Stimulated activated naive CD8-positive, alpha-beta T cell treated with anti-CD3 and anti-CD28 coated beads, Interleukin-15, amount 100 ng/mL, for 72 hours (primary cell): ENCODE measurements around the gene ZFYVE16.
"Not testable (repeated sequence)": the region's sequence is repeated elsewhere in the genome, so short reads cannot be mapped to it uniquely, and the experiment has no call there.

Experiments
- ATAC-seq: fragments of 150-1000 bp; cut with Tn5 transposase; 2 replicates; pipeline ENCODE4 v1.10.0; 2021; ENCODE audit warnings: mild to moderate bottlenecking, moderate library complexity
- DNase-seq, 2 donors: peaks; one replicate each; pipeline ENCODE4 v3.0.0; 2021 to 2022
- H3K27ac Mint-ChIP-seq, 2 donors: one replicate each; pipeline ENCODE4 v1.8.0; 2022; ENCODE audit warnings: mild to moderate bottlenecking in 2 of 2, mixed read lengths in 2 of 2, moderate library complexity in 2 of 2
- H3K27me3 Mint-ChIP-seq: one replicate; pipeline ENCODE4 v1.8.0; 2022; ENCODE audit warnings: mixed read lengths
- H3K4me1 Mint-ChIP-seq: one replicate; pipeline ENCODE4 v1.8.0; 2022; ENCODE audit warnings: mild to moderate bottlenecking, mixed read lengths
- H3K4me3 Mint-ChIP-seq, 2 donors: one replicate each; pipeline ENCODE4 v1.8.0; 2022; ENCODE audit warnings: mild to moderate bottlenecking in 2 of 2, mixed read lengths in 2 of 2, moderate library complexity in 1 of 2
- H3K9me3 Mint-ChIP-seq, 2 donors: one replicate each; pipeline ENCODE4 v1.8.0; 2022; ENCODE audit warnings: mixed read lengths in 2 of 2

Gene ZFYVE16

GRCh38 chr5:80400368-80400767 lies 7.5 kb upstream of the ZFYVE16 start:
- not testable (repeated sequence) for H3K4me1 Mint-ChIP-seq, H3K4me3 Mint-ChIP-seq, H3K27me3 Mint-ChIP-seq, H3K9me3 Mint-ChIP-seq, ATAC-seq, DNase-seq, H3K27ac Mint-ChIP-seq

DNA sequence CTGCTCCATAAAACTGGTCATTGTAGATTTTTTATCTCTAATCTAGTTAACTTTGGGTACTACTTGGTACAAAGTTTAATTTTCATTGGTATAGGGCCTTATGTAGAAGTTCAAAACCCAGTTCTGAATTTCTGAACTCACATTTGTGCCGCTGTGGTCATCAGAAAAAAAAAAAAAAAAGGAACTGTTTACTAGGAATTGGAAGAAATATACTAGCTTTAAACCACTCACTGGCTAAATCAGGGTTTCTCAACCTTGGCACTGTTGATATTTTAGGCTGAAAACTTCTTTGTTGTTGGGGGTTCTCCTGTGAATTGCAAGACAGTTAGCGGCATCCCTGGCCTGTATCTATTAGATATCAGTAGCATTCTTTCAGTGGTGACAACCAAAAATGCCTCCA lies 4.1 kb upstream of the ZFYVE16 start:
- DNase-seq (no peak), ATAC-seq (no peak)
- Mint-ChIP-seq H3K27ac (no peak overlapping the region), H3K4me1 (peaks cover 18% of the 10 kb centered on the region), H3K9me3 (peaks cover 0 to 4% of the 10 kb centered on the region in 2 donors), H3K4me3 (no peak overlapping the region), H3K27me3 (no peaks in the 10 kb centered on the region)

DNA sequence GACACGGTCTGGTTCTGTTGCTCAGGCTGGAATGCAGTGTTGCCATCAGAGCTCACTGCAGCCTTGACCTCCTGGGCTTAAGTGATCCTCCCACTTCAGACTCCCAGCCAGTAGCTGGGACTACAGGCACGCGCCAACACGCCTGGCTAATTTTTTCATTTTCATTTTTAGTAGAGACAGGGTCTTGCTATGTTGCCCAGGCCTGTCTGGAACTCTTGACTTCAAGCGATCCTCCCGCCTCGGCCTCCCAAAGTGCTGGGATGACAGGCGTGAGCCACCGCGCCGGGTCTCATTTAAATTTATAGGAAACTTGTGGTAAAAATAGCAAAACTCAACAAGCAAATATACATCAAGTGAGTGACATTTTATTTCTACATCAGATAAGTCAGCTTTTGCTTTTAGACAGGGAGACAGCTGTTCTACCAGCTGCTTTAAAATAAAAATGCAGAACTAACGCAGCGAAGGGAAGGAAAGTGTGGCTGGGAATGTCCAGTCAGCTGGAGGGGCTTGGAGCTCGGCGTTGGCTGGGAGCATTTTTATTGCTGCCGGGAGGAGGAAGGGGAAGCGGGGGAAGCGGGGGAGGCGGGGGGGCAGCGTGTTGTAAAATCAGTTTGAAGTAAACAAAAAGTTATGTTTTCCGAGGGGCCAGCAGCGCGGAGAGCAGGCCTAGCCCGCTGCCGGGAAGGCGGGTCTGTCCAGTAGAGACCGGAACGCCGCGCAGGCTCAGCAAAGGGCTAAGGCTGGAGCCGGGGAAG lies 707 bp upstream of the ZFYVE16 start:
- peaks cover 24% of the 10 kb centered on the region for H3K4me1 Mint-ChIP-seq
- peak overlapping the region; percentile 92 to 99 for H3K4me3 Mint-ChIP-seq
- ATAC-seq (no peak), DNase-seq (peak in 1 of 2 donors; percentile 13)
- H3K27ac Mint-ChIP-seq, result peak overlapping the region; percentile 98 to 100
- H3K9me3 Mint-ChIP-seq, result no peaks in the 10 kb centered on the region
- no peaks in the 10 kb centered on the region for H3K27me3 Mint-ChIP-seq

DNA sequence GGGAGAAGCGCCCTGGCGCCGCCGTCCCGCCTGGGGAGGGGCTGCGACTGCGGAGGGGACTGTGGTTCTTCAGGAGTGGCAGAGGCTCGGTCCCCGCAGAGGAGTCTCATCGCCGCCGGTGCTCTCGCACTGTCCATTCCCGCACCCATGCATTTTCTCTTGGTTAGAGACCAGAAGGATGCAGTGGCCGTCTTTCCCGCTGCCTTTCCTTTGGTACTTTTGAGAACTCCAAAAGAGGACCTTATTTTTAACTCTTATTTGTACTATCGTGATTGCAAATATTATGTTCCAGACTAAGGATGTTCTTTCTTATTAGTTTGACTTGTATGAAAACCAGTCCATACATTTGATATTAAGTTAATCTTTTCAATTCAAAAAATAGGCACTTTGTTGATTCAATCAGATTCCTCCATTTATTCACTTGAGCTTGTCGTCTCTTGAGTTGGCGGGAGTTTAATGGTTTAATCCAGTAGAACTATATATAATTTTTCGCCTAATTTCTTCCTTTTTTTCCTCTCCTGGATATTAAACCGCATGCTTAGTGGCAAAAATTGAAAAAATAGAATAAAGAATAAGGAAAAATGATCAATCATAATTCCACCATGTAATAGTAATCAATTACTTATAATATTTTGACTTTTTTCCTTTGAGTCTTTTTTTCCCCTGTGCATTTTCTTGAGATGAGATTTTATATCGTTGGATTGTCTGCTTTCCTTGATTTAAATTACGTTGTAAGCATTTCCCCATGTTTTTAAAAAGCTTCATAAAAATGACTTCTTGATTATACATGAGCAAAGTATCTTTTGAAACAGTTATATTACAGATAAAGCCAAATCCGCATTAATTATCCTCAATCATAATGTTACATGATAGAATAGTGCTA lies 861 bp downstream of the ZFYVE16 start:
- Mint-ChIP-seq H3K9me3 (no peaks in the 10 kb centered on the region), H3K27me3 (no peaks in the 10 kb centered on the region), H3K4me3 (peak overlapping the region; percentile 92 to 99), H3K27ac (peak overlapping the region; percentile 88 to 94), H3K4me1 (peaks cover 24% of the 10 kb centered on the region)
- no peak for DNase-seq
- ATAC-seq, result peak; percentile 49

DNA sequence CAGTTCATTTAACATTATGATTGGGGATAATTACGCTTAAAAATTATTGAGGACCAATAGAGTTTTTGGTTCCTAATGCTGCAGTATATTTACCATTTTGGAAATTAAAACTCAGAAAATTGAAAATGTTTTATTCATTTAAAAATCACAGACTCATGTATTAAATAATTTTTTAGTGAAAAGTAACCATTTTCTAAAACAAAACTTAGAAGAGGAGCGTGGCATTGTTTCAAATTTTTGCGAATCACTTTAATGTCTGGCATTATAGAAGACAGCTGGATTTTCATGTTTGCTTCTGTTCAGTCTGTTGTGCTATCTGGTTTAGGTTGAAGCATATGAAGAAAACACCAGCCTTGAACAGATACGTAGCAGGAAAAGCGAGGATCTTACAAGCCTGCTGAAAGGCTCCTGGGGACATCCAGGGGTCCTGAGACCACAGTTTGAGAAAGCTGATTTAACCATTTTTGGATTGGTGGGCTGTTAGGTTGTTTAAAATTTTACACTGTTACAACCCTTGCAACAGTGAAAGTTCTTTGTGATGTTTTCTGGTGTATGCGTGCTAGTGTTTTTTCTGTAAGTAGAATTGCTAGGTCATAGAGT lies 1.6 kb downstream of the ZFYVE16 start:
- Mint-ChIP-seq H3K27me3 (no peaks in the 10 kb centered on the region), H3K4me1 (peaks cover 29% of the 10 kb centered on the region), H3K4me3 (peak overlapping the region; percentile 18 to 99), H3K9me3 (no peaks in the 10 kb centered on the region), H3K27ac (no peak overlapping the region)
- no peak for DNase-seq
- ATAC-seq, result no peak

GRCh38 chr5:80411589-80412219 lies 3.8 kb downstream of the ZFYVE16 start:
- no peak for ATAC-seq

DNA sequence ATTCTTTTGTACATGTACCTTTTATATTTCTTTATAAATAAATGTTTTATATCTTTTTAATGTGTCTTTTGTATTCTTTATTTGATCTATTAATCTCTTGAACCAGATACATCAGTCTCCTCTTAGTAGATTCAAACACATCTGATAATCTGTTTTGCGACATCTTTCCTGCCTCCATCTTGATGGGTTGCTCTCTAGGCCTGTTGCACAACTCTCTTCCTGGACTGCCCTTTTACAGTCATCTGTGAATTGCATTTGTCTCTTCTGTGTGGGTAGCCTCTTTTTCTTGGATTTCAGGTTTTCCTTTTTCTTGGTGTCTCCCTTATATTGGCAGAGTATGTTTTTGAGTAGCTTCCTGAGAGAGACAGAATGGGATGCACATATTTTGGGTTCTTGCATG lies 6.2 kb downstream of the ZFYVE16 start:
- H3K27me3 Mint-ChIP-seq, result no peaks in the 10 kb centered on the region
- H3K4me3 Mint-ChIP-seq, result no peak overlapping the region
- H3K27ac Mint-ChIP-seq, result no peak overlapping the region
- ATAC-seq (no peak), DNase-seq (no peak)
- peaks cover 16% of the 10 kb centered on the region for H3K4me1 Mint-ChIP-seq
- H3K9me3 Mint-ChIP-seq, result no peaks in the 10 kb centered on the region

More at GRCh38 chr5:80411589-80412219, 3.8 kb downstream of the ZFYVE16 start:
- Mint-ChIP-seq H3K4me1 (peaks cover 28% of the 10 kb centered on the region), H3K4me3 (no peak overlapping the region), H3K27ac (no peak overlapping the region), H3K9me3 (no peaks in the 10 kb centered on the region), H3K27me3 (no peaks in the 10 kb centered on the region)
- DNase-seq, result no peak

GRCh38 chr5:80417973-80418372 lies 10.1 kb downstream of the ZFYVE16 start:
- Mint-ChIP-seq H3K4me3 (no peak overlapping the region), H3K27ac (no peak overlapping the region), H3K27me3 (no peaks in the 10 kb centered on the region), H3K9me3 (peaks cover 0 to 6% of the 10 kb centered on the region in 2 donors), H3K4me1 (peaks cover 5% of the 10 kb centered on the region)
- ATAC-seq, result no peak
- DNase-seq, result no peak

DNA sequence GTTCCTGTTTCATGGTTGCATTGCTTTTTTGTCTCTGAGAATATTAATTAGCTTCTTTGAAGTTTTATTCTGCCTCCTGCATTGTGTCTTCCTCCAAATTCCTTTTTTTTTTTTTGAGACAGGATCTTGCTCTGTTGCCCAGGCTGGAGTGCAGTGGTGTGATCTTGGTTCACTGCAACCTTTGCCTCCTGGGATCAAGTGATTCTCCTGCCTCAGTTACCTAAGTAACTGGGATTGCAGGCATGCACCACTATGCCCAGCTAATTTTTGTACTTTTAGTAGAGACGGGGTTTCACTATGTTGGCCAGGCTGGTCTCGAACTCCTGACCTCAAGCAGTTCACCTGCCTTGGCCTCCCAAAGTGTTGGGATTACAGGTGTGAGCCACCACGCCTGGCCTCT lies 16.5 kb downstream of the ZFYVE16 start:
- not testable (repeated sequence) for H3K9me3 Mint-ChIP-seq, DNase-seq, ATAC-seq, H3K4me1 Mint-ChIP-seq, H3K27ac Mint-ChIP-seq, H3K4me3 Mint-ChIP-seq, H3K27me3 Mint-ChIP-seq

- Mint-ChIP-seq H3K27me3 (no peaks in the 10 kb centered on the region), H3K9me3 (peaks cover 0 to 5% of the 10 kb centered on the region in 2 donors), H3K4me1 (no peaks in the 10 kb centered on the region), H3K27ac (no peak overlapping the region), H3K4me3 (no peak overlapping the region)
- no peak for ATAC-seq
- DNase-seq, result no peak
Observed at GRCh38 chr5:80435476-80435875, 27.6 kb downstream of the ZFYVE16 start.

GRCh38 chr5:80437326-80437725 lies 29.5 kb downstream of the ZFYVE16 start:
- Mint-ChIP-seq H3K27me3 (no peaks in the 10 kb centered on the region), H3K9me3 (peaks cover 0 to 5% of the 10 kb centered on the region in 2 donors), H3K27ac (no peak overlapping the region), H3K4me3 (no peak overlapping the region), H3K4me1 (no peaks in the 10 kb centered on the region)
- ATAC-seq (no peak), DNase-seq (no peak)

GRCh38 chr5:80438739-80439138 lies 30.9 kb downstream of the ZFYVE16 start:
- ATAC-seq (no peak), DNase-seq (no peak)
- Mint-ChIP-seq H3K27me3 (no peaks in the 10 kb centered on the region), H3K4me3 (no peak overlapping the region), H3K27ac (no peak overlapping the region), H3K4me1 (no peaks in the 10 kb centered on the region), H3K9me3 (peaks cover 0 to 5% of the 10 kb centered on the region in 2 donors)

DNA sequence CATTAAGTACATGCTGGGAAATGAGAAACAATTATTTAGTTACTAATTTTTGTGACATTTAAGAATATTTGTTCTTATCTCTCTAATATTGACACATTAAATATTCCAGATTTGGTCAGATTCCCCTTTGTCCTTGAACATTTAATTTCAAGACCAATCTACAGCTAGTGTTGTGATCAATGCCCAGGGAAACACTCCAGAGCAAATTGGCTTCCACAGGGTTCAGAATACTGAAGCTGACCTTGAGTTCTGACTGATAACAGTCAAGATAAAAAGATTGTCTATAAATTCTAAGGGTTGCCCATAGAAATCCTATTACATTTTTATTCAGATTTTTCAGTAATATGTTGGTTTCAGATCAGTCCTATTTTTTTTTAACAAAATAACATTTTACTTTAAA lies 31.3 kb downstream of the ZFYVE16 start:
- Mint-ChIP-seq H3K27ac (no peak overlapping the region), H3K4me3 (no peak overlapping the region), H3K27me3 (no peaks in the 10 kb centered on the region), H3K4me1 (no peaks in the 10 kb centered on the region), H3K9me3 (peaks cover 0 to 5% of the 10 kb centered on the region in 2 donors)
- no peak for DNase-seq
- no peak for ATAC-seq

DNA sequence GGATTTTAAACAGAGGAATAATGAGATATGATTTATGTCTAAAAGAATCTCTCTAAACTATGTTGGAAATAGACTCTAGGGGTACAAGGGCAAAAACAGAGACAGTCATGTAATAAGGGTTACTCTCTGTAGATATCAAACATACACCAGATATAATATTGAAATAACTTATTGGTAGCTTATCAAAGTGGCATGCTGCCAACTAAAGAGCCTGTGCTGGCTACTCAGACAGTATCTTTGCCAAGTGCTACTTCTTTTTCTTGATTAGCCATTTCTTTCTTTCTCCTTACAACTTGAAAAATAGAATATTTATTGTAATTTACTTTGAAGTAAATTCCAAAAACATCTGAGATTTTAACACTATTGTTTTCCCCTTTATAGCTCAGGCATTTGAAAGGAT lies 34.9 kb downstream of the ZFYVE16 start:
- Mint-ChIP-seq H3K4me1 (peaks cover 4% of the 10 kb centered on the region), H3K4me3 (no peak overlapping the region), H3K27ac (no peak overlapping the region), H3K9me3 (no peaks in the 10 kb centered on the region), H3K27me3 (no peaks in the 10 kb centered on the region)
- no peak for ATAC-seq
- no peak for DNase-seq

DNA sequence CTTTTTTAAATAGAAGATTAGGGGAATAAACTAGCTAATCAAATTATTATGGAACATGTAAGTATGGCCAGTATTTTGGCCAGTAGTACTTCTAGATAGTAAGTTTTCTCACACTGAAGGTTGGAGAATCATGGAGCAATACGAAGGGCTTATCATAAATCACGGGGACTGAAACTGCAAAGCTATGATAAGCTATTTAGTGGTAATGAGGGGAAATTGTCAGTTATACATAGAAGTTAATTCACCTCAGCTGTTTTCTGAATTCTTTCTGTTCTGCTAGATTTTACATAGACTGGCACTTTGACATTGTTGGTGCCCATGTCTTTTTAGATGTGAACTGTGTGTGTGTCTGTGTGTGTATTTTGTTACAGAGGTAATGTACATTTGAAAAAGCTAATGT lies 45.5 kb downstream of the ZFYVE16 start:
- no peak for DNase-seq
- H3K4me3 Mint-ChIP-seq, result no peak overlapping the region
- no peak for ATAC-seq
- no peaks in the 10 kb centered on the region for H3K27me3 Mint-ChIP-seq
- H3K9me3 Mint-ChIP-seq, result no peaks in the 10 kb centered on the region
- no peak overlapping the region for H3K27ac Mint-ChIP-seq
- H3K4me1 Mint-ChIP-seq, result no peaks in the 10 kb centered on the region
